NK-92 (cell line): ENCODE results near the gene OTUD4.
A peak's percentile ranks its signal among the peaks of the same experiment; 100 is the strongest.

ENCODE experiments used
- DNase-seq: peaks from one replicate; lab custom pipeline; 2025; ENCODE audit not compliant: unreplicated experiment; lab: John Stamatoyannopoulos, UW

OTUD4 gene

DNA sequence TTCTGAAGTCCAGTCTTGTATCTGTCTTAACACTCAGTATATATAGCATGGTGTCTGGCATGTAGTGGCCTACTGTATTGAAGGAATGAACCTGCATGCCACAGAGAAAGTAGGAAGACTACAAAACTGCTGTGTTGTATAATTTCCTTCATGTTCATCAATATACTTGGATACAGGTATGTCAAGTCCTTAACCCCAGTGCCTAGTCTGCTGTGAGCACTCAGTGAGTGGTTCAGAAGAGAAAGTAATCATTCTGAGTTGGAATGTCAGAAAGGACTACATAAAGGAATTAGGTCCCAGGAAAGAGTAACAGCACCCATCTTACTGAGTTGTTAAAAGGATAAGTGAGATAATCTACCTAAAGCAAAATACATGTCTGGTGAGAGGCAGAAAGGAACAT, 50.3 kb downstream of the OTUD4 start:
- no peak for DNase-seq

- DNase-seq: no peak
Measured at GRCh38 chr4:145125396-145125795, 55.0 kb downstream of the OTUD4 start.

DNA sequence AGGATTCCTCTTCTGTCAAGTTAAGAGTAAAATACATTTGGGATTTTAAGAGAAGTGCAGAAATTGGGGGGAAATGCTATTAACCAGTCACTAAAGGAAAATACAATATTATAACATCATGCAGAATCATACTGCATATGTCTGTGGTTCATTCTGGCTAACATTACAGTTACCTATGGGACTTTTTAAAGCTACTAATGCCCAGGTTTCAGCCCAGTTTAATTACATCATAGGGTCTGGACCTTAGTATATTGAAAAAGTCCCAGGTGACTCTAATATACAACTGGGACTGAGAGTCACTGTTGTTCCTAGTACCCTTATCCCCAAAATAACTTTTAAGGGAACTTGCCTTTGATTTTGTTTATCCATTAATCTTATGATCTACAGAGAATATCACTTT, 72.3 kb downstream of the OTUD4 start:
- no peak for DNase-seq

DNA sequence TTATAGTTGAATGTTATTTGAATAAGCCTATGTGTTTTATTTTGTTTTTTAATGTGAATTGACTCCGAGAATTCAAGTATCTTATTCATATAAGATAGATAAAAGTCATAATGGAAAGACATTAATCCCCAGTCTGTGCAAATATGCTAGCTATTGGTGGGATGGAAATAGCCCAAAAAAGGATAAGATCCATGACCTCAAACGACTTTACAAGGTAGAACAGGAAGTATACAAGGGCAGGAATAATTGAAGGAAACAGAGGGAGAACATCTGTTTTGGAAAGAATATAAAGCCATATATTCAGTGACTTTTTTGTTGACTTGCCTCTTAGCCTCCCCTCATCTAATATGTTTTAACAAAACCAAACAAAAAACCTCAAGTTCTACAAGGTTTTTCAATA, 73.3 kb downstream of the OTUD4 start:
- no peak for DNase-seq

DNA sequence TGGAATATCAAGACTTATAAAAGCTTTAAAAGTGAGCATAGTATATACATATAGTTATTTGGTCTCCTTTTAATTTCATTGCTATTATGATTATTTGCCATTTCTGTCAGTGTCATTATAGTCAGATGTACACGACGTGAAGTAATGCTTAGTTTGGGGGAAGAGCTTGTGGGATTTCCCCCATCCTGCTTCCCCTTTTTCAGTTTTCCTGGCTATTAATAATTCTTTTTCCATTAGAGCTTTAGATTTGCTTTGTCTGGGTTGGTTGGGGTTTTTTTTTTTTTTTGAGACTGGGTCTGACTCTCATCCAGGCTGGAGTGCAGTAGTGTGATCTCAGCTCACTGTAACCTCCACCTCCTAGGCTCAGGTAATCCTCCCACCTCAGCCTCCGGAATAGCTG, 76.9 kb downstream of the OTUD4 start:
- no peak for DNase-seq

- no peak for DNase-seq
Measured at GRCh38 chr4:145102619-145103018, 77.8 kb downstream of the OTUD4 start.

GRCh38 chr4:145101091-145101490, 79.3 kb downstream of the OTUD4 start:
- DNase-seq: no peak

- DNase-seq: no peak
Measured at GRCh38 chr4:145099653-145100052, 80.7 kb downstream of the OTUD4 start.

- no peak for DNase-seq
Measured at GRCh38 chr4:145098675-145099037, 81.7 kb downstream of the OTUD4 start.

- DNase-seq: peak; percentile 69
Measured at GRCh38 chr4:145097821-145098674, 82.3 kb downstream of the OTUD4 start, which contains the start of the genes ABCE1 and ANAPC10. TSS of gene ABCE1 (plus strand) at chr4:145098311. CDS start at chr4:145104413, 6,102 bp downstream. TSS of gene ANAPC10 (minus strand) at chr4:145098196. CDS start at chr4:145096099, 2,097 bp downstream.

DNA sequence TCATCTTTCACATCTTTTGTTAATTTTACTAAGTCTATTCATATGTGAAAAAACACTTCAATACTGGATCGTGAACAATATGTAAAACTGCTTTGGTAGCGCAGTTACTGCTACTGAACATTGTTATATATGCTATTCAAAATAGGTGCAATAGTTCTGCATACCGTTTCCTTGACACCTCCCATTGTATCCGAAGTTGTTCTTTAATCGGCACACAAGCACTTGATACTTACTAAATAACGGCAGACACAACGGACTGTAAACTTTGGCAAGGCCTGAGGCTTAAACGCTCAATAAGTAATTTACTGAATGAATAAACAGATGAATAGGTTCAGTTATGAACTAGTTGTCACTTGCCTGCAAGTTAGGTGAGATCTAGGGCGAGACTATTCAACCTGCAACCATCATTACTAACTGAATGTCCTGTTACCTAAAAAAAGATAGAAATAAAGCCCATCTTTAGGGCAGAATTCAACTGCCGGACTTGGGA, 83.0 kb downstream of the OTUD4 start:
- no peak for DNase-seq

DNA sequence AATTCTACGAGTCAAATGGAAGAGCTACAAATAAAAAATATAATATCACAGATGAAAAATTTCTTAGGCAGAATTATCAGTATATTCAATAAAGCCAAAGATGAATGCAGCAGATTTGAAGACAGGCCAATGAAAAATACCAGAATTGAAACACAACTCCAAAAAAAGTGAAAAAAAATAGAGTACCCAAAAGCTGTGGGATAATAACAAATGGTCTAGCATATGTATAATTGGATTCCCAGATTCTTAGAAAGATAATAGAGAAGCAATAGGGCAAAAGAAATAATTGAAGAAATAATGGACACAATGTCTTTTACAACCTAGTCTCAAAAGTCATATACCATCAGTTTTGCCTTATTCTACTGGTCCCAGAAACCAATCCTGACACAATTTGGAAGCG, 86.8 kb downstream of the OTUD4 start:
- no peak for DNase-seq

DNA sequence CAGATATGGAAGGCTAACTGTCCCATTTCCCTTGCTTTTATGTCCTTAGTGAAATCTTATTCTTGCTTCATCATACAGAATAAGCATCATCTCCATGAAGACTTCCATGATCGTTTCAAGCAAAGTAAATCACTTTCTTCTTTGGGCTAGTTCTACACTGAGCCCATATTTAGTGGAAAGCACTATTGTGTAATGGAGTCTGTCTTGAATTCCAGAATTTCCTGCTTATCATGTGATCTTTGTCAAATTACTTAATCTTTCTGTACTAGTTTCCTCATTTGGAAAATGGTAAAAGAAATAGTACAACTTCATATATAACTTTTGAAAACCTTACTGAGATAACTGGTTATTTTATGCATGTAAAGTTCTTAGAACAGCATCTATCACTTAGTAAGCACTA, 90.0 kb downstream of the OTUD4 start:
- no peak for DNase-seq

- no peak for DNase-seq
Measured at GRCh38 chr4:145083891-145084605, 96.3 kb downstream of the OTUD4 start.
